ENCODE data around the gene LCP2.
"Not testable (repeated sequence)": the region's sequence is repeated elsewhere in the genome, so short reads cannot be mapped to it uniquely, and the experiment has no call there.

LCP2 gene

DNA sequence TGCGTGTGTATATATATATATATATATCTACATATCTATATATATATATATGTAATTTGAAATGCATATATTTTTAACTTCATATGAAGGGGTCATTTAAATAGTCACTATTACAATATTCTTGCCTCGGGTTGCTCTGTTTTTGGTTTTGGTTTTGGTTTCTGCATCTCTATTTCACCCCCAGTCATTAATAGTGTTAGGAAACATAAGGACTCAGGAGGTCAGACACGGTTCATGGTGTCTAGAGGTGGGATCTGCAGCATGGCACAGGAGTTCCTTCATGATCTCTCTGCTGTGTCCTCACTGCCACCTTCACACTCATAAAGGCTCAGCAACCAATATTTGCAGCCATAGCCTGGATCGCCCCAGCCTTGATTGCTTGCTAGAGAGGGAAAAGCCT lies 48.2 kb downstream of the LCP2 start:
- TF ChIP-seq, protein P1, sequence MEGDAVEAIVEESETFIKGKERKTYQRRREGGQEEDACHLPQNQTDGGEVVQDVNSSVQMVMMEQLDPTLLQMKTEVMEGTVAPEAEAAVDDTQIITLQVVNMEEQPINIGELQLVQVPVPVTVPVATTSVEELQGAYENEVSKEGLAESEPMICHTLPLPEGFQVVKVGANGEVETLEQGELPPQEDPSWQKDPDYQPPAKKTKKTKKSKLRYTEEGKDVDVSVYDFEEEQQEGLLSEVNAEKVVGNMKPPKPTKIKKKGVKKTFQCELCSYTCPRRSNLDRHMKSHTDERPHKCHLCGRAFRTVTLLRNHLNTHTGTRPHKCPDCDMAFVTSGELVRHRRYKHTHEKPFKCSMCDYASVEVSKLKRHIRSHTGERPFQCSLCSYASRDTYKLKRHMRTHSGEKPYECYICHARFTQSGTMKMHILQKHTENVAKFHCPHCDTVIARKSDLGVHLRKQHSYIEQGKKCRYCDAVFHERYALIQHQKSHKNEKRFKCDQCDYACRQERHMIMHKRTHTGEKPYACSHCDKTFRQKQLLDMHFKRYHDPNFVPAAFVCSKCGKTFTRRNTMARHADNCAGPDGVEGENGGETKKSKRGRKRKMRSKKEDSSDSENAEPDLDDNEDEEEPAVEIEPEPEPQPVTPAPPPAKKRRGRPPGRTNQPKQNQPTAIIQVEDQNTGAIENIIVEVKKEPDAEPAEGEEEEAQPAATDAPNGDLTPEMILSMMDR (IDR thresholded peaks at IDR 0.05; ENCODE audit: extremely low read depth, insufficient read depth, missing control alignments), result no peak
- DNase-seq (ENCODE audit: low spot score), result no peak
- in situ Hi-C loops (cut with MboI; ENCODE audit: low pct_unique_long_range_greater_than_20kb, low sequenced_read_pairs, unreplicated experiment), result loop anchor here (25.0 kb wide), 1 partner anchor 363 kb away; no protein-coding TSS in a partner anchor

- in situ Hi-C loops (cut with MboI; ENCODE audit: low pct_unique_long_range_greater_than_20kb, low sequenced_read_pairs, unreplicated experiment), result loop anchor here (25.0 kb wide), 1 partner anchor 363 kb away; no protein-coding TSS in a partner anchor
- DNase-seq (ENCODE audit: low spot score), result not testable (repeated sequence)
Observed at GRCh38 chr5:170248931-170249227, 48.7 kb downstream of the LCP2 start.

- TF ChIP-seq, protein P1 (IDR thresholded peaks at IDR 0.05; ENCODE audit: extremely low read depth, insufficient read depth, missing control alignments), result no peak
- in situ Hi-C loops (cut with MboI; ENCODE audit: low pct_unique_long_range_greater_than_20kb, low sequenced_read_pairs, unreplicated experiment), result loop anchor here (25.0 kb wide), 1 partner anchor 364 kb away; no protein-coding TSS in a partner anchor
- DNase-seq (ENCODE audit: low spot score), result no peak
Observed at GRCh38 chr5:170248172-170248930, 49.2 kb downstream of the LCP2 start.

DNA sequence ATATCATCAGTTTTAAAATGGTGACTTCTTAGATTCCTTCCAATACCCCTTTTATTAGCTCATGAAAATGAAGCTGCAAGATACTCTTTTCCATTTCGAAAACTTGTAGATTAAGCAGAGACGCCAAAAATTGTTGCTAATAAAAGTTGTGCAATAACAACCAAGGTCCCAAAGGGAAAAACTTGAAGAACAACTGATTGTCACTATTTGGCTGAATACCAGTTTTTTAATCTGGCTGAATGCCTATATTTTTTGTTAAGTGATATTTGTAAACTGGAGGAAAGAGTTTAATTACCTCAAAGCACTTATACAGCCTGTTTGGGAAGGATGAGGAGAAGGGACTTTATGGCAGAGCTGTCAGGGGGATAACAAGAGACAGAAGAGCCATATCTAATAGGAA lies 50.2 kb downstream of the LCP2 start:
- DNase-seq (ENCODE audit: low spot score), result no peak
- TF ChIP-seq, protein P1 (IDR thresholded peaks at IDR 0.05; ENCODE audit: extremely low read depth, insufficient read depth, missing control alignments), result no peak
- in situ Hi-C loops (cut with MboI; ENCODE audit: low pct_unique_long_range_greater_than_20kb, low sequenced_read_pairs, unreplicated experiment), result loop anchor here (25.0 kb wide), 1 partner anchor 365 kb away; no protein-coding TSS in a partner anchor

DNA sequence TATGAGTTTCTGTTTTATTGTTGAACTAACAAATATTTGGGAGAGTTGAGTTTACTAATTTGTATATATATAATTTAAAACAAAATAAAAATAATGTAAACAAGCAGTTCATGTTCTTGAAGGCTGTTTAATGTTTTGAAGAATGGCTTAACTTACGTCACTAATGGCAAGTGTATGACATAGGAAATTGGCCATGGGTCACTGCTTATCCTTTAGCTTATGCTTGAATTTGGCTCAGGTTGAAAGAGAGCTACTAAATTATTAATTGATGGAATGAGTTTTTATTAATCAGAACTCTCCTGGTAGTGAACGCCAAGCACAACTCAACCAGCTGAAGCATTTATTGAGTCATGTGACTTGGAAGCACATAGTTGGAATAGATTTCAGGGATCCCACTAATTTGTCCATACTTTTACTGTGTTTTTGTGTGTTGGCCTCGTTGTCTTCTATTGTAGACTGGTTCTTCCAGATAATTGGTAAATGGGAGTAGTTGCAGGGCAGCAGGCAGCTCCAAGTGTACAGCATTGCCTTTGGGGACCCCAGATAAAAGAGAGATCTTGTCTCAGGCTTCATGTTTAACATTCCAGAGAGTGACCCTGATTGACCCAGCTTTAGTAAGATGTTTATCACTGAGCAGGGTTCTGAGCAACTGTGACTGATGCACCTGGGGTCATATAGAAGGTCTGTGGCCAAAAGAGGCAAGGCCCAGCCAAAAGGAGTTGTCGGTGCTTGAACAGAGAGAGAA lies 51.3 kb downstream of the LCP2 start:
- TF ChIP-seq, protein P1 (IDR thresholded peaks at IDR 0.05; ENCODE audit: extremely low read depth, insufficient read depth, missing control alignments), result no peak
- in situ Hi-C loops (cut with MboI; ENCODE audit: low pct_unique_long_range_greater_than_20kb, low sequenced_read_pairs, unreplicated experiment), result loop anchor here (25.0 kb wide), 1 partner anchor 366 kb away; no protein-coding TSS in a partner anchor
- no peak for DNase-seq (ENCODE audit: low spot score)

DNA sequence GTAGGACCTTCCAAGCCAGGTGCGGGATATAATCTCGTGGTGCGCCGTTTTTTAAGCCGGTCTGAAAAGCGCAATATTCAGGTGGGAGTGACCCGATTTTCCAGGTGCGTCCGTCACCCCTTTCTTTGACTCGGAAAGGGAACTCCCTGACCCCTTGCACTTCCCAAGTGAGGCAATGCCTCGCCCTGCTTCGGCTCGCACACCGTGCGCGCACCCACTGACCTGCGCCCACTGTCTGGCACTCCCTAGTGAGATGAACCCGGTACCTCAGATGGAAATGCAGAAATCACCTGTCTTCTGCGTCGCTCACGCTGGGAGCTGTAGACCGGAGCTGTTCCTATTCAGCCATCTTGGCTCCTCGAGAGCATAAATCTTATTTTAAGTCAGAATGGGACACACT lies 52.1 kb downstream of the LCP2 start:
- not testable (repeated sequence) for DNase-seq (ENCODE audit: low spot score)
- in situ Hi-C loops (cut with MboI; ENCODE audit: low pct_unique_long_range_greater_than_20kb, low sequenced_read_pairs, unreplicated experiment), result loop anchor here (25.0 kb wide), 1 partner anchor 367 kb away; no protein-coding TSS in a partner anchor

DNA sequence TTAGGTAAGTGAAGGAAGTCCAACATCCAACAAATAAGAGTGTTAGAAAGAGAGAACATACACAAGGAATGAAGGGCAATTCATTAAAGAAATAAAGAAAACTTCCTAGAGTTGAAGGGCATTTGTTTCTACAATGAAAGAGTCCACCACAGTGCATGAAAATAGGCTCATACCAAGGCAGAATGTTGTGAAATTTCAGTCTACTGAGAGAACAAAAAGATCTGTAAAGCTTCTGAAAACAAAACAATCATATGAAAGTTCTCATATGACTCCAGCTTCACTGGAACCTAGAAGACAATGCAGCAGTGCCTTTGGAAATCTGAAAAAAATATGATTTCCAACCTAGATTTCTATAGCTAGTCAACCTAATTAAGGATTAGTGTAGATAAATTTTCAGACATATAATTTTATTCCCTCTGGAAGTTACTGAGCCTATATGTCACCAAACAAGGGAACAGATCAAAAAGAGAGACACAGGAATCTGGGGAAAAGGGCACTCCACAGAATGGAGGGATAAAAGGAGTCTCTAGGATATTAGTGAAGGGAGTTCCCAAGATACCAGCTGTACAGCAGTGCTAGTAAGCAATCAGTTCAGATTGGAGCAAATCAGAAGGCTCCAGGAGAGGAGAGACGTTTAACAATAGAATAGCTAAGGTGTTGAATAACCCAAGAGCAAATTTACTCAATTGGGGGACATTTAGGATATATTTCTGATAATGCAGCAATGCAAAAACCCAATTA lies 59.0 kb downstream of the LCP2 start:
- in situ Hi-C loops (cut with MboI; ENCODE audit: low pct_unique_long_range_greater_than_20kb, low sequenced_read_pairs, unreplicated experiment), result loop anchor here (25.0 kb wide), 1 partner anchor 374 kb away; no protein-coding TSS in a partner anchor
- TF ChIP-seq, protein P1 (IDR thresholded peaks at IDR 0.05; ENCODE audit: extremely low read depth, insufficient read depth, missing control alignments), result no peak
- DNase-seq (ENCODE audit: low spot score), result no peak
